HG03039 (cell line): Measurements from ENCODE around the gene ADTRP.

Experiments used
- ATAC-seq: cut with Tn5 transposase; IDR thresholded peaks from one replicate; pipeline ENCODE4 v1.9.1; 2021; ENCODE audit warnings: mild to moderate bottlenecking, moderate library complexity; ENCODE audit not compliant: unreplicated experiment

The ADTRP gene

GRCh38 chr6:11665604-11666326 is 112.8 kb downstream of the ADTRP start:
- no peak for ATAC-seq
